Panc1 (cell line): Measurements from ENCODE around the gene SIGLEC11. TPM values are rescaled to one million over a fixed set of nuclear protein-coding genes. Genes with fewer than 3 reads are reported as not detected.

Experiments
- ATAC-seq: fragments of 200-7000 bp; cut with Tn5 transposase; 2 replicates; pipeline ENCODE4 v1.9.1; 2020; ENCODE audit warnings: mild to moderate bottlenecking, moderate library complexity
- BruUV-seq: library from RNA; stranded (reverse); fragments of 400-500 nt; replicated peaks from 2 replicates; lab custom pipeline; 2021; lab: Mats Ljungman, UMichigan
- CTCF ChIA-PET: fragments of 300-600 bp; sonication (Branson Sonifier 250); formaldehyde crosslinking; loops from one replicate; lab custom pipeline; 2022; ENCODE audit warnings: antibody characterized with exemption; lab: Charles Lee
- POLR2A ChIA-PET: fragments of 300-600 bp; sonication (Branson Sonifier 250); formaldehyde crosslinking; loops from one replicate; lab custom pipeline; 2022; ENCODE audit warnings: antibody characterized with exemption; lab: Charles Lee
- DNase-seq: peaks from one replicate; pipeline ENCODE4 v3.0.0-alpha.2; 2010; ENCODE audit warnings: low read depth, low spot score
- H3K27ac ChIP-seq: 2 replicates; pipeline ENCODE4 v1.5.1; 2011; ENCODE audit warnings: mild to moderate bottlenecking, low read length, inconsistent platforms
- H3K27me3 ChIP-seq: fragments of 200-500 bp; sonication (Bioruptor generic); 2 replicates; pipeline ENCODE4 v1.6.0; 2014; ENCODE audit warnings: low read length, inconsistent platforms; ENCODE audit not compliant: control insufficient read depth, insufficient read depth
- H3K36me3 ChIP-seq: fragments of 200-500 bp; sonication (Bioruptor generic); 2 replicates; pipeline ENCODE4 v1.5.1; 2014; ENCODE audit warnings: inconsistent platforms, mild to moderate bottlenecking, low read length, moderate library complexity; ENCODE audit not compliant: control insufficient read depth, insufficient read depth
- H3K4me1 ChIP-seq: 2 replicates; pipeline ENCODE4 v1.5.1; 2011; ENCODE audit warnings: inconsistent platforms, mild to moderate bottlenecking, low read length, moderate library complexity; ENCODE audit not compliant: control insufficient read depth, insufficient read depth
- H3K4me3 ChIP-seq, 2 experiments: 2 replicates each; pipeline ENCODE4 v1.5.1; 2011 to 2012; ENCODE audit warnings: low read depth in 2 of 2, low read length in 2 of 2, mild to moderate bottlenecking in 2 of 2, inconsistent platforms in 1 of 2, moderate library complexity in 1 of 2
- H3K9me3 ChIP-seq: fragments of 200-500 bp; sonication (Bioruptor generic); 2 replicates; pipeline ENCODE4 v1.5.1; 2014; ENCODE audit warnings: low read depth, mild to moderate bottlenecking, inconsistent platforms, low read length, moderate library complexity; ENCODE audit not compliant: control insufficient read depth, insufficient read depth
- CTCF ChIP-seq: fragments of 450-650 bp; IDR thresholded peaks from 2 replicates; pipeline ENCODE4 v1.5.1; 2017; ENCODE audit warnings: mild to moderate bottlenecking
- POLR2AphosphoS5 ChIP-seq: IDR thresholded peaks from 2 replicates; pipeline ENCODE4 v1.6.1; 2012; ENCODE audit warnings: mild to moderate bottlenecking, low read depth, low read length, moderate library complexity
- REST ChIP-seq, 2 experiments: IDR thresholded peaks; 2 replicates each; pipeline ENCODE4 v1.6.1; 2011 to 2012; ENCODE audit warnings: low read depth in 2 of 2, control low read depth in 1 of 2, low read length in 1 of 2, mild to moderate bottlenecking in 1 of 2, moderate library complexity in 1 of 2; ENCODE audit not compliant: insufficient read depth in 1 of 2
- SIN3A ChIP-seq: IDR thresholded peaks from 2 replicates; pipeline ENCODE4 v1.6.1; 2012; ENCODE audit warnings: low read depth, mild to moderate bottlenecking, low read length, moderate library complexity, borderline replicate concordance; ENCODE audit not compliant: insufficient read depth
- TCF7L2 ChIP-seq: IDR thresholded peaks from 2 replicates; pipeline ENCODE4 v1.6.1; 2011; ENCODE audit warnings: mild to moderate bottlenecking, low read depth, low read length, inconsistent platforms
- in situ Hi-C: cut with HindIII; loops from 2 replicates; pipeline ENCODE4 v1.10.0; 2016; ENCODE audit warnings: low sequenced_read_pairs, low pct_unique_long_range_greater_than_20kb
- intact Hi-C: fragments of 100-400 bp; cut with micrococcal nuclease; formaldehyde crosslinking; loops from one replicate; pipeline ENCODE4 v1.10.0; 2022; ENCODE audit not compliant: unreplicated experiment
- total RNA-seq: library from RNA; stranded (reverse); gene quantifications from one replicate; pipeline ENCODE4 v1.2.1, GENCODE V29; 2021; ENCODE audit not compliant: unreplicated experiment

SIGLEC11 gene
- total RNA-seq, 1 experiment from 2014 or later: not detected

- CTCF ChIA-PET: no interaction called here
- H3K9me3 ChIP-seq: no peaks in the 10 kb centered on the region
- no peaks in the 10 kb centered on the region for H3K4me1 ChIP-seq
- POLR2A ChIA-PET: interaction anchor here (0.6 kb wide), 1 partner anchor 22 kb away, joined by 6 read pairs; no protein-coding TSS in a partner anchor
- in situ Hi-C loops (no loop called here), intact Hi-C loops (loop anchor here (2.0 kb wide), 1 partner anchor 48 kb away; no protein-coding TSS in a partner anchor)
- TF ChIP-seq POLR2AphosphoS5 (no peak), TCF7L2 (no peak), REST (IDR thresholded peaks at IDR 0.05; ENCODE audit: insufficient read depth in 1 of 2, low read depth in 2 of 2, low read length in 1 of 2) (no peak), CTCF (no peak), SIN3A (no peak)
- ATAC-seq (no peak), DNase-seq (no peak)
- no peak overlapping the region for H3K4me3 ChIP-seq
- no peaks in the 10 kb centered on the region; the same call in 1 of the 2 replicates for H3K36me3 ChIP-seq
- BruUV-seq: no TSS peak
- H3K27me3 ChIP-seq: no peaks in the 10 kb centered on the region
- no peak overlapping the region for H3K27ac ChIP-seq
Measured at GRCh38 chr19:49936549-49936948, 24.4 kb downstream of the SIGLEC11 start.

GRCh38 chr19:49933643-49934042 is 27.3 kb downstream of the SIGLEC11 start:
- in situ Hi-C loops: no loop called here
- ChIA-PET CTCF (no interaction called here), POLR2A (no interaction called here)
- DNase-seq (no peak), ATAC-seq (no peak)
- no peaks in the 10 kb centered on the region for H3K9me3 ChIP-seq
- BruUV-seq: no TSS peak
- H3K4me3 ChIP-seq: no peak overlapping the region
- H3K27me3 ChIP-seq: no peaks in the 10 kb centered on the region
- intact Hi-C loops: no loop called here
- no peaks in the 10 kb centered on the region; the same call in none of the 2 replicates for H3K36me3 ChIP-seq
- TF ChIP-seq REST (IDR thresholded peaks at IDR 0.05; ENCODE audit: insufficient read depth in 1 of 2, low read depth in 2 of 2, low read length in 1 of 2) (no peak), TCF7L2 (no peak), SIN3A (no peak), POLR2AphosphoS5 (no peak), CTCF (no peak)
- H3K4me1 ChIP-seq: peaks cover 6% of the 10 kb centered on the region; the same call in 1 of the 2 replicates
- no peak overlapping the region for H3K27ac ChIP-seq
